NCI-H82 (cell line): Measurements from ENCODE around the gene CPLX1.
A peak's percentile ranks its signal among the peaks of the same experiment; 100 is the strongest.

Source experiments
- DNase-seq: peaks from one replicate; lab custom pipeline; 2025; lab: John Stamatoyannopoulos, UW

CPLX1 gene

DNA sequence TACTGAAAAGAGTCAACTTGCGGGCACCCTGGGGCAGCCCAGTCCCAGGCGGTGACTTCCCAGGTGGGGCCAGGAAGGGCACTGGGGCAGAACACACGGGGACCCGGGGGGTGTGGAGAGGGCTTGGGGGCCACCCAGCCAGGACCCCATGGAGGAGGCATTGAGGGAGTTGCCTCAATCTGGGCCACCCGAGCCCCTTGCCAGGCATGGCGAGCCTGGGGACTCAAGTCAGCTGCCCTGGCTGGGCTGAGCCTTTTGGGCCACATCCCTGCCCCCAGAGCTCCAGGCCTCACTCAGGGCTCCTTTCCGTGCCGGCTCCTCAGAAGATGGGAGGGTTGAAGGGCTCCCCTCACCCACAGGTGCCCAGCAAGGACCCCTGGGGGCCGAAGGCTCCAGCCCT lies 6.6 kb upstream of the CPLX1 start:
- DNase-seq, result no peak

DNA sequence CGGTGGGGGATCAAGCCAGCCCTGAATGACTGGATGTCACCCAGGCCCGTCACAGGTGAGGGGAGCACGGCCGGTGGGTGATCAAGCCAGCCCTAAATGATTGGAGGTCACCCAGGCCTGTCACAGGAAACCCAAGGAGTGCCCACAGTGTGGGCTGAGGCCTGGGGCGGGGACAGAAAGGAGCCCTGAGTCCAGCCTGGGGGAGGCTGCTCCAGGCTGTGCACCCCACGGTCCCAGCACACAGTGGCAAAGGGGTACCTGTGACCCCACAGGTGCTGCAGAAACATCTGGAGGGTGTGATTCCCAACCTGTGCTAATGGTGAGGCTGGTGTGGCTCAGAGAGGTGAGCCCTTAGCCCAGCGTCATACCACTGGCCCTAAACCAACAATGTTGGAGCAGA lies 6.2 kb upstream of the CPLX1 start:
- DNase-seq, result no peak

- DNase-seq, result no peak
These were observed 5.5 kb upstream of the CPLX1 start for GRCh38 chr4:831483-831805.

- no peak for DNase-seq
These were observed 4.9 kb upstream of the CPLX1 start for GRCh38 chr4:830601-831482.

GRCh38 chr4:829761-830600 lies 4.1 kb upstream of the CPLX1 start:
- DNase-seq, result no peak

- no peak for DNase-seq
These were observed 3.4 kb upstream of the CPLX1 start for GRCh38 chr4:829291-829690.

GRCh38 chr4:828641-829271 lies 2.8 kb upstream of the CPLX1 start:
- DNase-seq, result no peak

DNA sequence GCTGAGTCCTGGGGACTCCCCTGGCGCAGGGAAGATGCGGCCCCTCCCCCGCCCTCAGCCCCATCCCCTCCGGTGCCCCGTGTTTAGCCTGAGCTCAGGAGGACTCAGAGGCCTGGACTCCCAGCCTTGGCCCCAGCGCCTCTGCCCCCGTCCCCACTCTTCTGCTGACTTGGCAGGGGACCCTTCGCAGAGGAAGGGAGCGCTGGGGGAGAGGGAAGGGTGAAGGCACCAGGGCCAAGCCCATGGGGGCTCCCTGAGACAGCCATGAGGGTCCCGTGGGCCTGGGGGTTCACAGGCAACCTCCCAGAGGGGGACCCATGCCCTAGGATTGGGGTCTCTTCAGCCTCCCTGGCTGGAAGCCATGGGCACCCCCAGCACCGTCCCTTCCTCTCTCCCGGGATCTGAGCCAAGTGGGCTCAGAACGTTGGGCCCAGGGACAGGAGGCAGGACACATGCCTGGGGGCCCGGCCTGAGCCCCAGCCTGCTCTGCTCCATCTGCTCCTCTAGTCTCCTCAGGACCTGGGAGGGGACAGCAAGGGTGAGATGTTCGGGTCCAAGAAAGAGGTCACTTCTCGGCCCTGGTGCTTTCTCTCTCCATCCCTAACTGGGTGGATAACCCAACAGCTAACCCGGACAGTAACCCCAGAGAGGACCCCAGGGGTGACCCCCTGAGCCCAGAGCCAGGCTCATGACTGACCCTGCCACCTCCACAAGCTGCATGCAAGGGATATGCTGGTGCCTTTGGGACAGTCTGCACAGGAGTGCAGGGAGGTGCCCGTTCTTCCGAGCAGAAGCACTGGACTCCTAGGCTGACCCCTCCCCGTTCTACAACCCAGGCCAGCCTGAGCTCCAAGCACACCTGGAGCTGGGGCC lies 1.5 kb upstream of the CPLX1 start:
- peak; percentile 28 for DNase-seq

DNA sequence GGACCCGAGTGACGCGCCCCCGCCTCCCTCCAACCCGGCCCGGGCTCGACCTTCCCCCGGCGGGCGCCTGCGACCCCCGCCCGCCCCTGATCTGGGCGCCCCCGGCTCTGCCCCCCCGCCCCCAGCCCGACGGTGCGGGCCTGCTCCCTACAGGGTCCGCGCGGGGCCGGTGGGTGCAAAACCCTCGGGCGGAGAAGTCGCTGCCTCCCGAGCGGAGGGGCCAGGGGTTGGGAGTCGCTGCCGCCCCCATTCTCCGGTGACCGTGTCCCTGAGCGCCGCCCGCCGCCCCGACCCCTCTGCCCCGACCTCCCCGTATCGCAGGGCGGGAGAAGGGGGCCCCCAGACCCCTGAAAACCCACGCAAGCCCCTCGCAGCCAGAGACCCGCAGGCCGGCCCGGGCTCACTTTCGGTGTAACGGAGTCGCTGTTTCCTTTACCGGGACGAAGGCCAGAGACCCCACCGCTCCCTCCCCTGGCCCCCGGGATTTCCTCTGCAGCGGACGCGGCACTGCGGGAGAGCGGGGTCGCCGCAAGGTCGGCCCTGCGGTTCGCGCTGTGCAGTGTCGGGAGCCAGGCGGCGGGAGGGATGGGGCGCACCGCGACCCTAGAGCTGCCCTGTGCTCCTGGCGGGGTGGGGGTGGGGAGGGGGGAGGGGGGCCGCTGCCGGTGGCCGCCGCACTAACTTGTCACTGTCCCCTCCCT lies 729 bp upstream of the CPLX1 start:
- peak; percentile 53 for DNase-seq

GRCh38 chr4:825063-825970 lies 612 bp downstream of the CPLX1 start:
- peak; percentile 30 for DNase-seq

- DNase-seq, result peak; percentile 38
These were observed 1.4 kb downstream of the CPLX1 start for GRCh38 chr4:824461-825062.

DNA sequence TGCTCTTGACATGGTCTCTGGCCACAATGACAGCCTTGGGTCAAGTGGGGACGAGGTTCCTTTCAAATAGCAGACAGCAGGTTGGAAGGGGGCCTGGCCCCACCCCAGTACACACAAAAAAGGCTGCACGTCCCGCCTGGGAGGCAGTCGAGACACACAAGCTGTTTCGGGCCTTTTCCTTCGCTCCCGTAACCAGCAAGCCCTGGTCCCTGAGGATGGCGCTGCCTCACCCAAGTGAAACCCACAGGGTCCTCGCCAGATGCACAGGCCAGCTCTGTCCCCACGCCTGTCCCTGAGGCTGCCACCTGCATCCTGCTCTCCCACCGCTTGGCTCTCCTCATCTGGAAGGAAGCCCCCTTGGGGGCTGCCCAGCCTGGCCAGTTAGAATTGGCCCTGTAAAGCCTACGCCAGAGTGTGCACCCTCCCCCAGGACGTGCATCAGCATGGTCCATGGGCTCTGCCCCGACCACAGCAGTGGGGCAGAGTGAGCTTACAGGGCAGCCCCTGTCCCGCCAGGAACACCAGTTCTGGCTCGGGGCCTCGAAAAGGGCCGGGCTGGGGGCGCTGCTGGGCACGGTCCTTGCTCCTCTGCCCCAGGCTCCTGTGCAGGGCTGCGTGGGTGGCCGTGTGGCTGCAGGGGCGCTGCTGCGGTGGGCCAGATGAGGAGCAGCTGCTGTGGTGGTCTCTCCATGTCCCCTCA lies 2.0 kb downstream of the CPLX1 start:
- no peak for DNase-seq

DNA sequence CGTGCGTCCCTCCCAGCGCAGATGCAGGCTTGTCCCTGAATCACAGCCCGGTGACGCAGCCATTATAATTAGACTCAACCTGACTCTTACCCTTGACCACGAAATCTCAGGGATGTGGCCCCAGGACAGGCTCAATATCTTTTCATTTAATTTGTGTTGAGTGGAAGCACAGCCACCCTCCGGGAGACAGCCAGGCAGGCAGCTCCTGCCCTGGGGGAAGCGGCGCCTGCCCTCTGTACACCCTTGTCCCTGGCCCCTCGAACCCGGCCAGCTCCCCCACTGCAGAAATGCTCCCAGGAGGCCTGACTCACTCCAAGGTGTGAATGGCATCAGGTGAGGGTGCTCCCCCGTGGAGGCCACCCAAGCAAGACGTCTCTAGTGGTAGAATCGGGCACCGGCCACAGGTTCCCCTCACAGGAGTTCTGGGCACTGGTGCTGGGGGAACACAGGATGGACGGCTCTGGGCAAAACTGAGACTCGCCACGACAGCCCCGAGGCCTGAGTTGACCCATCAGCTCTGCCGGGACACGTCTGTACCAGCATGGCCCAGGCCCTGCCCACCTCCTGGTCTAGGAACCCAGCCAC lies 2.7 kb downstream of the CPLX1 start:
- no peak for DNase-seq

GRCh38 chr4:822361-823175 lies 3.4 kb downstream of the CPLX1 start:
- no peak for DNase-seq

- DNase-seq, result no peak
These were observed 4.3 kb downstream of the CPLX1 start for GRCh38 chr4:821631-822030.

DNA sequence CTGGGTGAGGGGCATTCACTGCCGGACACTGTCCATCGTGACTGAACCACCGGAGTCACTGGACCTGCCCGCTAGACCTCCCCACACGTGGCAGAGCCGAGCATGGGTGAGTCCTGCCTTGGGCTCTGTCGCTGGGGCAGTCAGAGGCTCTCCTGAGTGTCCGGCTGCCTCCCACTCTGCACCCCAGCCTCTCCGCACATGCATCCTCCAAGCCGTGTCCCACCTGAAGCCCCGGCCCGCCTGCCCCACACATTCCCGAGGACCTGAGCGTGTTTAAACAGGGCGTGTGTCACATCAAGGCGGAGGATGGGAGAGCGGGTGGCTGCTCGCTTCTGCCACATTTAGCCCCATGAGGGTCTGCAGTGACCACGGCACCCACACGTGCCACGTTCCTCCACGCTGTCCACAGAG lies 4.7 kb downstream of the CPLX1 start:
- DNase-seq, result no peak

- DNase-seq, result no peak
These were observed 5.4 kb downstream of the CPLX1 start for GRCh38 chr4:820230-821172.
